HepG2 (cell line): ENCODE measurements around the gene GDF7. TPM values are rescaled to one million over a fixed set of nuclear protein-coding genes. Genes with fewer than 3 reads are reported as not detected.
A peak's percentile ranks its signal among the peaks of the same experiment; 100 is the strongest.

Experiments
- ATF6 ChIP-seq: sonication (generic); formaldehyde crosslinking; conservative IDR thresholded peaks from 2 replicates; pipeline ENCODE4 v1.4.0; 2020; ENCODE audit warnings: missing genetic modification reagents
- CHCHD3 ChIP-seq: sonication (generic); formaldehyde crosslinking; IDR thresholded peaks from 2 replicates; pipeline ENCODE4 v1.8.0; 2022; ENCODE audit warnings: mild to moderate bottlenecking, missing genetic modification reagents, moderate library complexity
- FOSL2 ChIP-seq: sonication (generic); formaldehyde crosslinking; IDR thresholded peaks from 2 replicates; pipeline ENCODE4 v1.4.0; 2020; ENCODE audit warnings: missing genetic modification reagents
- HNRNPLL ChIP-seq: fragments of 200-400 bp; formaldehyde crosslinking; IDR thresholded peaks from 2 replicates; pipeline ENCODE4 v1.6.1; 2017; ENCODE audit warnings: mild to moderate bottlenecking, low read depth, low read length; ENCODE audit not compliant: poor library complexity, severe bottlenecking
- HOXA3 ChIP-seq: sonication (generic); formaldehyde crosslinking; IDR thresholded peaks from 2 replicates; pipeline ENCODE4 v1.5.0; 2020; ENCODE audit warnings: missing genetic modification reagents
- KMT2A ChIP-seq: sonication (generic); formaldehyde crosslinking; IDR thresholded peaks from 2 replicates; pipeline ENCODE4 v1.4.0; 2020; ENCODE audit warnings: missing genetic modification reagents
- MYPOP ChIP-seq: sonication (generic); formaldehyde crosslinking; IDR thresholded peaks from 2 replicates; pipeline ENCODE4 v1.8.1; 2023; ENCODE audit warnings: mild to moderate bottlenecking, moderate library complexity, missing genetic modification reagents
- PAWR ChIP-seq: sonication (generic); formaldehyde crosslinking; IDR thresholded peaks from 2 replicates; pipeline ENCODE4 v1.4.0; 2020; ENCODE audit warnings: missing genetic modification reagents, mild to moderate bottlenecking, borderline replicate concordance
- RBAK ChIP-seq: sonication (generic); formaldehyde crosslinking; IDR thresholded peaks from 2 replicates; pipeline ENCODE4 v1.5.1; 2020; ENCODE audit warnings: mild to moderate bottlenecking, missing genetic modification reagents
- REST ChIP-seq, 2 experiments: IDR thresholded peaks; 2 replicates each; pipeline ENCODE4 v1.6.1; 2011 to 2012; ENCODE audit warnings: low read length in 2 of 2, borderline replicate concordance in 1 of 2, low read depth in 1 of 2, mild to moderate bottlenecking in 1 of 2, moderate library complexity in 1 of 2
- TCF7L2 ChIP-seq: IDR thresholded peaks from 2 replicates; pipeline ENCODE4 v1.6.1; 2011; ENCODE audit warnings: mild to moderate bottlenecking, low read depth, low read length, moderate library complexity
- TFAP4 ChIP-seq: sonication (generic); IDR thresholded peaks from 2 replicates; pipeline ENCODE4 v1.6.1; 2016; ENCODE audit warnings: low read depth, borderline replicate concordance
- UBTF ChIP-seq: sonication (generic); formaldehyde crosslinking; IDR thresholded peaks from 2 replicates; pipeline ENCODE4 v1.4.0; 2020; ENCODE audit warnings: mild to moderate bottlenecking, missing genetic modification reagents
- ZNF10 ChIP-seq: sonication (generic); formaldehyde crosslinking; IDR thresholded peaks from 2 replicates; pipeline ENCODE4 v1.4.0; 2020; ENCODE audit warnings: mild to moderate bottlenecking, low read depth, missing genetic modification reagents, borderline replicate concordance
- ZNF256 ChIP-seq: sonication (generic); formaldehyde crosslinking; conservative IDR thresholded peaks from 2 replicates; pipeline ENCODE4 v1.4.0; 2020; ENCODE audit warnings: missing genetic modification reagents
- ZNF547 ChIP-seq: sonication (generic); formaldehyde crosslinking; IDR thresholded peaks from 2 replicates; pipeline ENCODE4 v1.5.1; 2020; ENCODE audit warnings: mild to moderate bottlenecking, missing genetic modification reagents
- ZNF761 ChIP-seq: sonication (generic); formaldehyde crosslinking; conservative IDR thresholded peaks from 2 replicates; pipeline ENCODE4 v1.4.0; 2020; ENCODE audit warnings: mild to moderate bottlenecking, missing genetic modification reagents
- polyA plus RNA-seq, 8 experiments: library from polyadenylated mRNA; depleted of rRNA in 3 of 8; stranded (reverse) in 7 of 8; unstranded in 1 of 8; fragments of >200 nt; fragmentation: Illumina TruSeq in 4 of 8; extraction: Trizol in 4 of 8; gene quantifications; 2 replicates each; pipeline versions ENCODE4 v1.2.1 to v1.2.3, GENCODE V29; 2011 to 2016; ENCODE audit warnings: low read depth in 4 of 8, missing spikeins in 1 of 8, mixed read lengths in 1 of 8; ENCODE audit not compliant: insufficient read depth in 1 of 8
- total RNA-seq, 5 experiments: library from RNA; depleted of rRNA; stranded (reverse); fragments of >200 nt; fragmentation: Illumina TruSeq; extraction: Trizol; gene quantifications; 2 replicates each; pipeline ENCODE4 v1.2.3, GENCODE V29; 2016; ENCODE audit warnings: low read depth in 1 of 5

Gene GDF7
- total and polyA plus RNA-seq, 2 of the 13 experiments (the other 11 are each of a cell fraction or from before 2014, with no cell fraction given): 1.6 to 15.0 TPM

- TF ChIP-seq ZNF761 (CRISPR knock-in tag) (no peak), ZNF547 (CRISPR knock-in tag) (no peak), HOXA3 (CRISPR knock-in tag) (no peak; the same call in 1 of the 2 replicates), CHCHD3 (CRISPR knock-in tag) (no peak), KMT2A (CRISPR knock-in tag) (peak; percentile 21; the same call in 1 of the 2 replicates), ZNF10 (CRISPR knock-in tag) (no peak), ATF6 (CRISPR knock-in tag) (no peak), UBTF (CRISPR knock-in tag) (peak; percentile 88), TFAP4 (no peak), RBAK (CRISPR knock-in tag) (no peak), ZNF256 (CRISPR knock-in tag) (no peak), PAWR (peak; percentile 90; the same call in 1 of the 2 replicates), MYPOP (CRISPR knock-in tag) (no peak), REST (IDR thresholded peaks at IDR 0.05; ENCODE audit: borderline replicate concordance in 1 of 2, low read depth in 1 of 2, low read length in 2 of 2) (no peak), FOSL2 (CRISPR knock-in tag) (no peak), HNRNPLL (peak; percentile 41), TCF7L2 (no peak)
Observed at GRCh38 chr2:20667531-20668401, 822 bp downstream of the GDF7 start (continued).
